Measurements from ENCODE around the gene USP14. TPM values are rescaled to one million over a fixed set of nuclear protein-coding genes. Genes with fewer than 3 reads are reported as not detected.

The USP14 gene
- total RNA-seq, 2 experiments from 2014 or later: 21.3 to 88.3 TPM

DNA sequence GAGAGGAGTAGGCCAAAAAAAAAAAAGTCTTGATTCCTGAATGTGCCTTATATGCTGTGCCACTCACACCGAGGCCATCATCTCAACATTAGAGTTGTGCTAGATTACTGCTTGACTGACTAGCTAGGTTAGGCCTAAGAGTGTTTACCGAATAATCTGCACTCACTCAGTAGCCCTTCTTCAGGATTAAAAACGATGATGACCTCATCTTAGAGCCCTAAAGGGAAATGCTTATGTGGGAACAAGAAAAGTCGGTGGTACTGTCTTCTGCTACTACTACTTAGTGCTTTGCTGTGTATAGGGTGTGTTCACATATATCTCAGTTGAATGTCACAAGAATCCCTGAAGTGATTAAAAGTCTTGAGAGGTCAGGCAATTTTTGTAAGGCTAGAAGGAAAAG is 55.1 kb downstream of the USP14 start:
- Histone ChIP-seq H3K36me3 (ENCODE audit: insufficient read depth, low read length) (peaks cover 100% of the 10 kb centered on the region), H3K9me3 (ENCODE audit: low read length) (peaks cover 3% of the 10 kb centered on the region; the same call in 1 of the 2 replicates), H3K9me2 (ENCODE audit: insufficient read depth, low read length) (no peaks in the 10 kb centered on the region), H3K4me3 (ENCODE audit: low read depth, low read length, poor library complexity, severe bottlenecking) (no peak overlapping the region), H4K20me1 (ENCODE audit: insufficient read depth, low read length) (no peaks in the 10 kb centered on the region), H2AFZ (ENCODE audit: low read length) (no peak overlapping the region), H3K4me1 (ENCODE audit: insufficient read depth, low read length, poor library complexity, severe bottlenecking) (no peaks in the 10 kb centered on the region), H3K79me2 (ENCODE audit: insufficient read depth, low read depth, low read length) (no peaks in the 10 kb centered on the region), H3K27ac (ENCODE audit: low read depth, low read length, poor library complexity, severe bottlenecking) (no peak overlapping the region), H3K4me2 (ENCODE audit: low read length) (no peak overlapping the region)
- no TSS peak for BruUV-seq (replicated peaks)
- ChIA-PET POLR2A (interaction anchor here (1.6 kb wide), 1 partner anchor 12 kb away, joined by 4 read pairs; no protein-coding TSS in a partner anchor), CTCF (ENCODE audit: unreplicated experiment) (no interaction called here)
- intact Hi-C loops (cut with micrococcal nuclease; ENCODE audit: unreplicated experiment): no loop called here
- TF ChIP-seq EZH2phosphoT487 (IDR thresholded peaks at IDR 0.05; ENCODE audit: borderline replicate concordance, low read depth, low read length): no peak
- TF ChIP-seq, protein P1, sequence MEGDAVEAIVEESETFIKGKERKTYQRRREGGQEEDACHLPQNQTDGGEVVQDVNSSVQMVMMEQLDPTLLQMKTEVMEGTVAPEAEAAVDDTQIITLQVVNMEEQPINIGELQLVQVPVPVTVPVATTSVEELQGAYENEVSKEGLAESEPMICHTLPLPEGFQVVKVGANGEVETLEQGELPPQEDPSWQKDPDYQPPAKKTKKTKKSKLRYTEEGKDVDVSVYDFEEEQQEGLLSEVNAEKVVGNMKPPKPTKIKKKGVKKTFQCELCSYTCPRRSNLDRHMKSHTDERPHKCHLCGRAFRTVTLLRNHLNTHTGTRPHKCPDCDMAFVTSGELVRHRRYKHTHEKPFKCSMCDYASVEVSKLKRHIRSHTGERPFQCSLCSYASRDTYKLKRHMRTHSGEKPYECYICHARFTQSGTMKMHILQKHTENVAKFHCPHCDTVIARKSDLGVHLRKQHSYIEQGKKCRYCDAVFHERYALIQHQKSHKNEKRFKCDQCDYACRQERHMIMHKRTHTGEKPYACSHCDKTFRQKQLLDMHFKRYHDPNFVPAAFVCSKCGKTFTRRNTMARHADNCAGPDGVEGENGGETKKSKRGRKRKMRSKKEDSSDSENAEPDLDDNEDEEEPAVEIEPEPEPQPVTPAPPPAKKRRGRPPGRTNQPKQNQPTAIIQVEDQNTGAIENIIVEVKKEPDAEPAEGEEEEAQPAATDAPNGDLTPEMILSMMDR (conservative IDR thresholded peaks at IDR 0.05; ENCODE audit: low read length): no peak
- no peak for DNase-seq (ENCODE audit: low spot score)

DNA sequence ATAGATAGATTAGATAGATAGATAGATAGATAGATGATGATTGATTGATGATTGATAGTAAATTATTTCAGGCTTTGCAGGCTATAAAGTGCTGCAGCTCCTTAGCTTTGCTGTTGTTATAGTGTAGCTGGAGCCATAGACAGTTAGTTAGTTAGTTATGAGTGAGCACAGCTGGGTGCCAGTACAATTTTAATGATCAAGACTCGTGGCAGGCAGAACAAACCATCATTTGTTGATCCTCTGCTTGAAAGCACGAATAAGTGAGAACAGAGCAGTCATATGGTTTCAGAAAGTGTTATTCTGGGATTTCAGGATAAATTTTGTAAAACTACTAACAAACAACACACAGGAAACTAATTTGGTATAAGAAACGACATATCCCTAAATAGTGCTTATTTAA is 55.6 kb downstream of the USP14 start:
- no peaks in the 10 kb centered on the region for H3K9me2 ChIP-seq (ENCODE audit: insufficient read depth, low read length)
- CTCF ChIA-PET (ENCODE audit: unreplicated experiment): no interaction called here
- intact Hi-C loops (cut with micrococcal nuclease; ENCODE audit: unreplicated experiment): no loop called here

DNA sequence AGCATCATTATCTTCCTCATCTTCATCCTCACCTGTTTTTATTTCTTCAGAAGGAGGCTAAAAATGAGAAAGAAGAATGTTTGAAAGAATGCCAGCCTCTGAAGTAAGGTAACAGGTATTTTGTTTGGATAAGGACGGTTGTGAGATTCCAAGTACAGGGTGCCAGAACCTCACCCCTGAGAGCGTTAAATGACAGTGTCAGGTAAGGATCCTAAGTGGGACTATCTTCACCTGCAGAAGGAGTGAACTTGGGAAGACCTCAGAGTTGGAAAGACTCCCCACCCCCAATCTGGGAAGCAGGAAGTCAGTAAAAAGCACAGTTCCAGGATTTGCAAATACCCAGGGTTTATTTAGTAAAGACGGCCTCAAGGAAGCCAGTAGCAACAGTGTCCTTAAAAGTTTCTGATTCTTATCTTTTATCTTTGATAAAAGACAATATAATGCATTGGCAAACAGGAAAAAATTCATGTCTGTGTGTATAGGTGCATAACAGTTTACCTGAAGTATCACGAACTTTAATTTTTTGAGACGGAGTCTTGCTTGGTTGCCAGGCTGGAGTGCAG is 57.2 kb downstream of the USP14 start:
- Histone ChIP-seq H3K79me2 (ENCODE audit: insufficient read depth, low read depth, low read length) (no peaks in the 10 kb centered on the region), H3K9me3 (ENCODE audit: low read length) (peaks cover 7% of the 10 kb centered on the region; the same call in 1 of the 2 replicates), H3K36me3 (ENCODE audit: insufficient read depth, low read length) (peaks cover 94% of the 10 kb centered on the region), H3K27ac (ENCODE audit: low read depth, low read length, poor library complexity, severe bottlenecking) (no peak overlapping the region), H3K4me1 (ENCODE audit: insufficient read depth, low read length, poor library complexity, severe bottlenecking) (no peaks in the 10 kb centered on the region), H2AFZ (ENCODE audit: low read length) (no peak overlapping the region), H3K4me2 (ENCODE audit: low read length) (no peak overlapping the region), H3K4me3 (ENCODE audit: low read depth, low read length, poor library complexity, severe bottlenecking) (no peak overlapping the region), H4K20me1 (ENCODE audit: insufficient read depth, low read length) (no peaks in the 10 kb centered on the region), H3K9me2 (ENCODE audit: insufficient read depth, low read length) (no peaks in the 10 kb centered on the region)
- TF ChIP-seq, protein P1 (conservative IDR thresholded peaks at IDR 0.05; ENCODE audit: low read length): no peak
- no peak for TF ChIP-seq EZH2phosphoT487 (IDR thresholded peaks at IDR 0.05; ENCODE audit: borderline replicate concordance, low read depth, low read length)
- intact Hi-C loops (cut with micrococcal nuclease; ENCODE audit: unreplicated experiment): no loop called here
- CTCF ChIA-PET (ENCODE audit: unreplicated experiment): no interaction called here
- no peak for DNase-seq (ENCODE audit: low spot score)
- POLR2A ChIA-PET: interaction anchor here (1.6 kb wide), 1 partner anchor 10 kb away, joined by 4 read pairs; no protein-coding TSS in a partner anchor
- no TSS peak for BruUV-seq (replicated peaks)

More for the DNA sequence above, 55.6 kb downstream of the USP14 start:
- Histone ChIP-seq H3K36me3 (ENCODE audit: insufficient read depth, low read length) (peaks cover 100% of the 10 kb centered on the region), H2AFZ (ENCODE audit: low read length) (no peak overlapping the region), H3K79me2 (ENCODE audit: insufficient read depth, low read depth, low read length) (no peaks in the 10 kb centered on the region), H3K9me3 (ENCODE audit: low read length) (peaks cover 7% of the 10 kb centered on the region; the same call in 1 of the 2 replicates), H3K27ac (ENCODE audit: low read depth, low read length, poor library complexity, severe bottlenecking) (no peak overlapping the region), H3K4me1 (ENCODE audit: insufficient read depth, low read length, poor library complexity, severe bottlenecking) (no peaks in the 10 kb centered on the region), H3K4me2 (ENCODE audit: low read length) (no peak overlapping the region), H4K20me1 (ENCODE audit: insufficient read depth, low read length) (no peaks in the 10 kb centered on the region), H3K4me3 (ENCODE audit: low read depth, low read length, poor library complexity, severe bottlenecking) (no peak overlapping the region)
- DNase-seq (ENCODE audit: low spot score): no peak
- TF ChIP-seq, protein P1 (conservative IDR thresholded peaks at IDR 0.05; ENCODE audit: low read length): no peak
- TF ChIP-seq EZH2phosphoT487 (IDR thresholded peaks at IDR 0.05; ENCODE audit: borderline replicate concordance, low read depth, low read length): no peak
- POLR2A ChIA-PET: interaction anchor here (1.6 kb wide), 1 partner anchor 12 kb away, joined by 4 read pairs; no protein-coding TSS in a partner anchor
- no TSS peak for BruUV-seq (replicated peaks)

Data from OCI-LY7 (cell line).